GM19395 (cell line): ENCODE results near the gene MYO18B.
"Not testable (repeated sequence)": the region's sequence is repeated elsewhere in the genome, so short reads cannot be mapped to it uniquely, and the experiment has no call there.

Source experiments
- ATAC-seq: cut with Tn5 transposase; IDR thresholded peaks from one replicate; pipeline ENCODE4 v1.9.1; 2021; ENCODE audit warnings: mild to moderate bottlenecking, moderate library complexity; ENCODE audit not compliant: unreplicated experiment

MYO18B gene

GRCh38 chr22:25970999-25971811 is 229.2 kb downstream of the MYO18B start:
- no peak for ATAC-seq

- no peak for ATAC-seq
Observed at GRCh38 chr22:25972397-25972796, 230.4 kb downstream of the MYO18B start.

DNA sequence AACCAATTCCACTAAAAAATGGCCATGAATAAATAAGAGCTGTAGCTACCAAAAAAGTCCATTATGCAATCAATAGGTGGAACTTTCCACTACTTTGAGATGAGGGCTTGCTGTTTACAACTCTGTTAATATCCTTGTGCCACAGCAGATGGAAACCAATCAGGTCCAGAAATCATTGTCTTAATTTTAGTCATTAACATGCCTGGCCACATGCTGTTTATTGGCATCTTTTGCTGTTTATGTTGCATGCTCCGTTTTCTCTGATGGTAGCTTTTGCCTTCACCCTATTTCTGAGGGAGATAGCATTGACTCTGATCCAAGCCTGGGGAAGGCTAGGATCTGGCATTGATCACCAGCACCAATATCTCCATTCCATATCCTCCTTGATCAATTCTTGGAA is 234.4 kb downstream of the MYO18B start:
- ATAC-seq, result no peak

DNA sequence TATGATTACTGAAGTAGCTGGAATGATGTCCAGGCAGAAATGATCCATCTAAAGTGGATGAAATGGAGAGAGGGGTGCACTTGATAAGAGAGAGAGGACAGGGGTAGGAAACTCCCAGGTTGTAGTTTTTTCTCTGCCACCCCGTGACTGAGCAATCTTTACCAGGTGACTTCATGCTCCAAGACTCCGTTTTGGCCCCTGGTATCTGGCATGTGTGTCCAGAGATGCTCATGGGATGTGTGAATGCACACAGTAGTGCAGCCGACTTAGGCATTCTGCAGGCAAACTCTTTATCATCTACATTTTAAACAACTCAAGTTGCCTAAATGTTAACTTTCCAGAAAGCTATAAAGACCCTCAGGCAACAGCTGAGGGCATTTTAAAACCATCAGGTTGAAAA is 238.0 kb downstream of the MYO18B start:
- no peak for ATAC-seq

- not testable (repeated sequence) for ATAC-seq
Observed at GRCh38 chr22:25984911-25985310, 242.9 kb downstream of the MYO18B start.

GRCh38 chr22:25987948-25988347 is 246.0 kb downstream of the MYO18B start:
- ATAC-seq, result no peak

DNA sequence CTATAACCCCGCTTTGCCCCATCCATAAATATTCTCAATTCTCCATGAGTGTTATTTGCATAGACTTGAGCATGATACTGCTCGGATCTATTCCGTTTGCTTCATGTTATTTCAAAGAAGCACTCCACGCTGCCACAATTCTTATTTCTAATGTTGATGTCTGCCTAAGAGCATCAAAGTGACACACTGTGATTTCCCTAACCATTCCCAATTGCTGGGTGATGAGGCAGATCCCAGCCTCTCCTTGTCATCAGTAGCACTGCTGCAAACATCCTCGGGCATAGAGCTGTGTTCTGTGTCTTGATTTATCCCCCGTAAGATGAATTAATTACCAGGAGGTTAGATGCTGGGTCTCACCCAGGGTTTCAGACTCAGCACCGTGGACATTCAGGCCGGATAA is 249.0 kb downstream of the MYO18B start:
- ATAC-seq, result no peak

GRCh38 chr22:25992331-25992730 is 250.3 kb downstream of the MYO18B start:
- ATAC-seq, result no peak

GRCh38 chr22:25996669-25997068 is 254.7 kb downstream of the MYO18B start:
- ATAC-seq, result no peak

DNA sequence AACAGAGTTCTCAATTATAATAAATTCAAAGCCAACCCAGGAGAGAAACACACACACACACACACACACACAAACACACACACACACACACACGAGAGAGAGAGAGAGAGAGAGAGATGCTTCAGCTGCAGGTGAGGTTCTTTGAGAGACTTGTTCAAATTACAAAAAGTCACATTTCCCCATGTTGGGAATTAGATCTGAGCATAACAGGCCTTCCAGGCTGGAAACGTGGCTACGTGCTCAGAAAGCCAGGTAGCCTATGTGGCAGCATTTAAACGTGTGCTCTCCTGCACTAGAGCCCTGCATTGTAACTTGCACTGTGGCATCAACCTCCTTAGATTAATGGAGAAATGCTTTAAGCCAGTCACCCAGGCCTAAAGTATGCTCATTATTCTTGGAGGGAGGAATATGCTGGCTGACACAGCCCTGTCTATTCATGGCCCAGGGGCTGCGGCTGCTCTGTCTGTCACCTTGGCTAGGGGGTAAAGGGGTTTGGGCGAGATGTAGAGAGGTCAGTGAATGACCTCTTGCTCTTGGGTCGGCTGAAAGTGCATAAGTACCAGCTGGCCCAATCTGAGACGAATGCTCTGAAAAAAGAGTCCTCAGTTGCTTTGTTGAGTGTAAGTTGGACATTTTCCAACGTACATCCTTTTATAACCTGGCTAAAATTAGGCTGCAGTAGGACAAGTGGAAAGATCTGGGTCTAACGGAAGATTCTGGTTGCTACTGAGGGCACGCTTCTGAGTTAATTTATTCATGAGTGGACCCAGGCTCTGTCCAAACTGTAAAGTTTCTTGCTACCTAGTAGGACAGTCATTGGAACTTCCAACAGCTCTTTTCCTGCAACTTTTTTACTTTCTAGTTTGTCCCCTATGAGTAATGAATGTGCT is 256.1 kb downstream of the MYO18B start:
- ATAC-seq, result no peak

- ATAC-seq, result no peak
Observed at GRCh38 chr22:26002456-26002855, 260.5 kb downstream of the MYO18B start.

DNA sequence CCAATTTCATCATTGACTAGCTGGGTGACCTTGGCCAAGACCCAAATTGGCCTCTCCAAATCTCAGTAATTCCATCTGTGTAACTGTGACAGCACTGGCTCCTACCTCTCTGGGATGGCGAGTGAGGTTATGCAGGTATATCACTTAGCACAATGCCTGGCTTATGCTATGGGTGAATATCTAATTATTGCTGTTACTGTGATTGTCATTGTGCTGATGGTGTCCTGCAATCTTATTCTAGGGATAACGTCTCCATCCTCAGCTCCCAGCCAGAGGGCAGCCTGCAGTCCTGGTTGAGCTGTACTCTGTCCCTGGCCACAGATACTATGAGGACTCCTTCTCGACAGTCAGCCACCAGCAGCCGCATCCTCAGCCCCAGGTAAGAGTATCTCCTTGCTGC is 262.5 kb downstream of the MYO18B start:
- ATAC-seq, result no peak

DNA sequence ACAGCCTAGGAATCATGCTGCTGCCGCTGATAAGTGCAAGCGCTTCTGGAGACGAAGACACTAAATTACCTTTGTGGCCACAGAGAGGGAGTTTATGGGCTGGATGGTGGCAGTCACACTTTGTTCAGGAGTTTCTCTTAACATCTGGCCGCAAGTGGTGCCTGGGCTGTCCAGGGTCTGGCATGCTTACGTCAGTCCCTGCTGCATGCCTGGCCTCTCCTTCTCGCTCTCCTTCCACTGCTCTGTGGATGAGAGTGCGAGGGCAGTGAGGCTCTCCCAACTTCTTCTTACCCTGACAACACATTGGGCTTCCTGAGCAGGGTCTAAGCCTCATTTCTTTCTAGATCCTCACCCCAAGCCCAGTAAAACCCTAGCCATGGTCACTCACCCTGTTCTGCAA is 266.6 kb downstream of the MYO18B start:
- no peak for ATAC-seq

GRCh38 chr22:26016916-26017315 is 274.9 kb downstream of the MYO18B start:
- no peak for ATAC-seq

GRCh38 chr22:26017932-26018331 is 275.9 kb downstream of the MYO18B start:
- no peak for ATAC-seq

GRCh38 chr22:26019596-26019995 is 277.6 kb downstream of the MYO18B start:
- no peak for ATAC-seq

DNA sequence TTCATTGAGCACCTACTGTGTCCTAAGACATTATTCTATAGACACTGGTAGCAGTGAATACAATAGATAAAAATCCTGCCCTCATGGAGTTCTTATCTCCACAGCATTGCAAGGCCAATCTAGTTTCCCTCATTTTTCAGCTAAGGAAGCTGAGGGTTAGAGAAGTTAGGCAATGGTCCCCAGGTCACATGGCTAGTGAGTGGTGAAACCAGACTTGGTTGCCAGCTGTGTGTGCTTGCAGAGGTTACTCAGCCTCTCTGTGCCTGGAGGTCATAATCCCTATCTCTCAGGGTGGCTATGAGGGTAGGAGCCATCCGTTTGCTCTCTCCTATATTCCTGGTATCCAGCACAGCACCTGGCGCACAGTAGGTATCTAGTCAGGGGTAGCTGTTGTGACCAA is 279.5 kb downstream of the MYO18B start:
- no peak for ATAC-seq

DNA sequence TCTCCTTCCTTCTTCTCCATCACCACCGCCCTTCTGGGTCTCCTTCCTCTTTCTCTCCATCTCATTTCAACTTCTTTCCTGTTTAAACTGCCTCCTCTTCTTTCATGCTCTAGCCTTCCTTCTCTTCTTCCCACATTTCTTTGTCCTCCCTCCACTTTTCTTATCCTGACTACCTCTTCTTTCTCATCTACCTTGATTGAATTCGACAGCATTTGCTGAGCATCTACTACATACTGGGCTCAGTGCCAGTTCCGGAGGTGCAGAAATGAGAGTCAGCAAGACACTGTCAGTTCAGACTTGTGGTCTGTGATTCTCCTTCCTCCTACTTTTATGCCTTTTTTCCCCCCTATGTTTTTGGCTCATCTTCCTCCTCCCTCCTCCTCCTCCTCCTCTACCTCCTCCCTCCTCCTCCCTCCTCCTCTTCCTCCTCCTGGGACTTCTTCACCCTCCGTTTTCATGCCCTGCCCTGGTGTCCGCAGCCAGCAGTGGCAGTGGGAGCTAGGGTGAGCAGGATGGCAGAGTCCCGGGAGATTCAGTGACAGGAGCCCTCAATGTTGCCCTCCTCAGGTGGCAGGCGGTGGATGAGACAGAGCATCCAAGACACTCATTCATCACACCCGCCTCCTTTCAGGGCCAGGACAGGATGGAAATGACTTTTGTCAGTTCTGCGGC is 281.3 kb downstream of the MYO18B start:
- ATAC-seq, result no peak

DNA sequence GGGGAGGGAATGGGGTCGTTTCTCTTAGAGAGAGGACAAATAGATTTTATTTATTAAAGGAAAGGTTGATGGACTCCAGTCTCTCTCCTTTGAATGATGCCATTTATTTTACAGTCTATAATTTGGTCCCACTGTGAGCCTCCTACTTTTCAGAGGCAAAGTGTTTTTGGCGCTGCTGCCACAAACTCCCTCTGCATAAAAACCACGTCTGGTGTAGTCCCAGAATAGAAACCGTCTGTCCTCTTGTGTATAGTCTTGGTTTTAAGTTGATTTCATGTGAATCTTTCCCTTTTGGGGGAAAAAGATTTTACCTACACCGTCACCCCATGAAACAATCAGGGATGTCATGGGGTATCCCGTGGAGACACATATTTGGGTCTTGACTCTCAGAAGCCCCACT is 283.6 kb downstream of the MYO18B start:
- no peak for ATAC-seq

DNA sequence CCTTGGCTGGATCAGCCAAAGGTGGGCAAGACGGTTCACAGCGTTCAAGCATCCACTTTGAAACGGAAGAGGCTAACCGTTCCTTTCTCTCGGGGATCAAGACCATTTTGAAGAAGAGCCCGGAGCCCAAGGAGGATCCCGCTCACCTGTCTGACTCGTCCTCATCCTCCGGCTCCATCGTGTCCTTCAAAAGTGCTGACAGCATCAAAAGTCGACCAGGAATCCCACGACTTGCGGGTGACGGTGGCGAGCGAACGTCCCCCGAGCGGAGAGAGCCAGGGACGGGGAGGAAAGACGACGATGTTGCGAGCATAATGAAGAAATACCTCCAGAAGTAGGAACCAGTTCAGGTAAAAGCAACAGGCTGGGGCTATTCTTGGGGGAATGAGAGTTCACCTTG is 285.4 kb downstream of the MYO18B start:
- no peak for ATAC-seq

DNA sequence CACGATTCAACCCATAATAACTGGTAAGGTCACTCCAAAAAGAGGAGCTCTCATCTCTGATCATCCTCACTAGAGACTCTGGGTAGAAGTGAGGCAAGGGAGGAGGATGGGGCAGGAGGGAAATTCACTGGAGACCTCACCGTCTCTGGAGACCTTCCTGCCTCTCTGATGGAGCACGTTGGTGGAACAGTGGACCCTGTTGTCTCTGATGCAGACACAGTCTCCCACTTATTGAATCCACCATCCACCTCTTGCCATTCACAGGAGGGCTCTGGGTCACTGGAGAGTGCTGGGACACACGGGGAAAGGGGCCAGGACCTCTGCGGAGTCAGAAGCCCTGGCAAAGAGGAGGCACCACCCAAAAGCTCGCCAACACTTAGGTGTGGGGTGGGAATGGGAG is 289.7 kb downstream of the MYO18B start:
- ATAC-seq, result no peak

DNA sequence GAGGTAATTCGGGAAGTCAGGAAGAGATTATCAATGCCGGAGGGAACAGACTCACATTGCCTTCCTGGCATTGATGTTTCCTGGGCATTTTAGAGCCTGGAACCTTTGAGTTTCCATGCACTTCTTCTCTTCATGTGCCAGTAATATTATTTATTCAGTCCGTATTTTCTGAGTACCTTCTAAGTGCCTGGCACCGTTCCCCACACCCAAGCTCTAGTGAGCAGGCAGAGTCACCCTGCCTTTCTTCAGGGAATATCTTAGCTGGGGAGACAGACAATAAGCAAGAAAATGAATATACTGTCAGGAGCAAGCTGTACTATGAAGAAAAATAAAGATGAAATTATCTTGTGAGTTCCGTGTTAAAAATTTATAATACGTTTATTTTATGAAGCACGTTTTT is 291.1 kb downstream of the MYO18B start:
- no peak for ATAC-seq
